HepG2 (cell line): Measurements from ENCODE around the gene SEC16A. TPM values are rescaled to one million over a fixed set of nuclear protein-coding genes. Genes with fewer than 3 reads are reported as not detected.

Experiments used
- CEBPG ChIP-seq: IDR thresholded peaks from 2 replicates; pipeline ENCODE4 v1.6.1; 2016
- DNMT1 ChIP-seq: sonication (generic); formaldehyde crosslinking; IDR thresholded peaks from 2 replicates; pipeline ENCODE4 v1.5.1; 2020; ENCODE audit warnings: mild to moderate bottlenecking, missing genetic modification reagents
- FOXC1 ChIP-seq: sonication (generic); formaldehyde crosslinking; IDR thresholded peaks from 2 replicates; pipeline ENCODE4 v1.8.0; 2022; ENCODE audit warnings: mild to moderate bottlenecking, missing genetic modification reagents, borderline replicate concordance
- HNF1B ChIP-seq: sonication (generic); formaldehyde crosslinking; IDR thresholded peaks from 2 replicates; pipeline ENCODE4 v1.5.1; 2020; ENCODE audit warnings: mild to moderate bottlenecking, moderate library complexity, missing genetic modification reagents
- HOXA7 ChIP-seq: sonication (generic); formaldehyde crosslinking; IDR thresholded peaks from 2 replicates; pipeline ENCODE4 v1.8.1; 2022; ENCODE audit warnings: mild to moderate bottlenecking, missing genetic modification reagents, moderate library complexity
- HOXA9 ChIP-seq: sonication (generic); formaldehyde crosslinking; IDR thresholded peaks from 2 replicates; pipeline ENCODE4 v1.8.1; 2022; ENCODE audit warnings: missing genetic modification reagents, mild to moderate bottlenecking, moderate library complexity, borderline replicate concordance
- KAT2B ChIP-seq: fragments of 150-350 bp; IDR thresholded peaks from 2 replicates; pipeline ENCODE4 v1.6.1; 2014; ENCODE audit warnings: low read depth, low read length, borderline replicate concordance
- KDM2A ChIP-seq: sonication (generic); formaldehyde crosslinking; IDR thresholded peaks from 2 replicates; pipeline ENCODE4 v1.4.0; 2020; ENCODE audit warnings: low read depth, missing genetic modification reagents, borderline replicate concordance
- MAFK ChIP-seq, 2 experiments: IDR thresholded peaks in 1 of 2; conservative IDR thresholded peaks in 1 of 2; 2 replicates each; pipeline ENCODE4 v1.6.1; 2011; ENCODE audit warnings: improper control_type of control experiment in 2 of 2, low read length in 2 of 2
- MAX ChIP-seq: IDR thresholded peaks from 2 replicates; pipeline ENCODE4 v1.6.1; 2012; ENCODE audit warnings: inconsistent platforms
- NFYB ChIP-seq: sonication (generic); formaldehyde crosslinking; IDR thresholded peaks from 2 replicates; pipeline ENCODE4 v1.4.0; 2020; ENCODE audit warnings: missing genetic modification reagents
- TEAD3 ChIP-seq: optimal IDR thresholded peaks from 2 replicates; pipeline ENCODE3; 2016; ENCODE audit warnings: borderline replicate concordance
- ZBTB26 ChIP-seq: IDR thresholded peaks from 2 replicates; pipeline ENCODE4 v1.6.1; 2016; ENCODE audit warnings: missing compliant biosample characterization, missing genetic modification reagents, borderline replicate concordance
- ZBTB42 ChIP-seq: sonication (generic); formaldehyde crosslinking; IDR thresholded peaks from 2 replicates; pipeline ENCODE4 v1.5.0; 2020; ENCODE audit warnings: mild to moderate bottlenecking, missing genetic modification reagents
- ZFP41 ChIP-seq: sonication (generic); formaldehyde crosslinking; IDR thresholded peaks from 2 replicates; pipeline ENCODE4 v1.4.0; 2020; ENCODE audit warnings: mild to moderate bottlenecking, missing genetic modification reagents, borderline replicate concordance
- ZKSCAN1 ChIP-seq: fragments of 150-350 bp; IDR thresholded peaks from 2 replicates; pipeline ENCODE4 v1.6.1; 2014; ENCODE audit warnings: low read length
- ZNF256 ChIP-seq: sonication (generic); formaldehyde crosslinking; conservative IDR thresholded peaks from 2 replicates; pipeline ENCODE4 v1.4.0; 2020; ENCODE audit warnings: missing genetic modification reagents
- ZNF326 ChIP-seq: sonication (generic); formaldehyde crosslinking; IDR thresholded peaks from 2 replicates; pipeline ENCODE4 v1.4.0; 2020; ENCODE audit warnings: missing genetic modification reagents, borderline replicate concordance
- polyA plus RNA-seq, 8 experiments: library from polyadenylated mRNA; depleted of rRNA in 3 of 8; stranded (reverse) in 7 of 8; unstranded in 1 of 8; fragments of >200 nt; fragmentation: Illumina TruSeq in 4 of 8; extraction: Trizol in 4 of 8; gene quantifications; 2 replicates each; pipeline versions ENCODE4 v1.2.1 to v1.2.3, GENCODE V29; 2011 to 2016; ENCODE audit warnings: low read depth in 4 of 8, missing spikeins in 1 of 8, mixed read lengths in 1 of 8; ENCODE audit not compliant: insufficient read depth in 1 of 8
- total RNA-seq, 5 experiments: library from RNA; depleted of rRNA; stranded (reverse); fragments of >200 nt; fragmentation: Illumina TruSeq; extraction: Trizol; gene quantifications; 2 replicates each; pipeline ENCODE4 v1.2.3, GENCODE V29; 2016; ENCODE audit warnings: low read depth in 1 of 5
- TF ChIP-seq, protein P1 (sequence below): sonication (generic); formaldehyde crosslinking; IDR thresholded peaks from 2 replicates; pipeline ENCODE4 v1.5.0; 2020; ENCODE audit warnings: mild to moderate bottlenecking, missing genetic modification reagents
- TF ChIP-seq, protein P2 (sequence below): sonication (generic); formaldehyde crosslinking; IDR thresholded peaks from 2 replicates; pipeline ENCODE4 v1.5.0; 2020; ENCODE audit warnings: missing genetic modification reagents
- TF ChIP-seq, protein P3 (sequence below): sonication (generic); formaldehyde crosslinking; IDR thresholded peaks from 2 replicates; pipeline ENCODE4 v1.4.0; 2020; ENCODE audit warnings: mild to moderate bottlenecking, missing genetic modification reagents

SEC16A gene
- total and polyA plus RNA-seq, 2 of the 13 experiments (the other 11 are each of a cell fraction or from before 2014, with no cell fraction given): 15.9 to 18.9 TPM

GRCh38 chr9:136483589-136484152 lies 831 bp upstream of the SEC16A start (continued):
- TF ChIP-seq, protein P1, sequence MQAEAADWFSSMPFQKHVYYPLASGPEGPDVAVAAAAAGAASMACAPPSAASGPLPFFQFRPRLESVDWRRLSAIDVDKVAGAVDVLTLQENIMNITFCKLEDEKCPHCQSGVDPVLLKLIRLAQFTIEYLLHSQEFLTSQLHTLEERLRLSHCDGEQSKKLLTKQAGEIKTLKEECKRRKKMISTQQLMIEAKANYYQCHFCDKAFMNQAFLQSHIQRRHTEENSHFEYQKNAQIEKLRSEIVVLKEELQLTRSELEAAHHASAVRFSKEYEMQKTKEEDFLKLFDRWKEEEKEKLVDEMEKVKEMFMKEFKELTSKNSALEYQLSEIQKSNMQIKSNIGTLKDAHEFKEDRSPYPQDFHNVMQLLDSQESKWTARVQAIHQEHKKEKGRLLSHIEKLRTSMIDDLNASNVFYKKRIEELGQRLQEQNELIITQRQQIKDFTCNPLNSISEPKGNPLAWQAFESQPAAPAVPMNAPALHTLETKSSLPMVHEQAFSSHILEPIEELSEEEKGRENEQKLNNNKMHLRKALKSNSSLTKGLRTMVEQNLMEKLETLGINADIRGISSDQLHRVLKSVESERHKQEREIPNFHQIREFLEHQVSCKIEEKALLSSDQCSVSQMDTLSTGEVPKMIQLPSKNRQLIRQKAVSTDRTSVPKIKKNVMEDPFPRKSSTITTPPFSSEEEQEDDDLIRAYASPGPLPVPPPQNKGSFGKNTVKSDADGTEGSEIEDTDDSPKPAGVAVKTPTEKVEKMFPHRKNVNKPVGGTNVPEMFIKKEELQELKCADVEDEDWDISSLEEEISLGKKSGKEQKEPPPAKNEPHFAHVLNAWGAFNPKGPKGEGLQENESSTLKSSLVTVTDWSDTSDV (CRISPR knock-in tag): peak; percentile 88; the same call in 1 of the 2 replicates
- TF ChIP-seq ZNF256 (CRISPR knock-in tag): no peak
- TF ChIP-seq MAFK (conservative IDR thresholded peaks at IDR 0.05 in 1 of 2, IDR thresholded peaks at IDR 0.05 in 1 of 2; ENCODE audit: low read length in 2 of 2): no peak
- TF ChIP-seq ZBTB26: 0 out of 2 replicates have a peak, but pooled peaks have one; percentile 49
- peak; percentile 54 for TF ChIP-seq TEAD3 (CRISPR knock-in tag)
- TF ChIP-seq KAT2B: no peak
- TF ChIP-seq DNMT1 (CRISPR knock-in tag): no peak
- peak; percentile 58; the same call in 1 of the 2 replicates for TF ChIP-seq FOXC1 (CRISPR knock-in tag)
- no peak for TF ChIP-seq ZKSCAN1
- 0 out of 2 replicates have a peak, but pooled peaks have one; percentile 63 for TF ChIP-seq HNF1B (CRISPR knock-in tag)
- peak; percentile 16; the same call in 1 of the 2 replicates for TF ChIP-seq KDM2A (CRISPR knock-in tag)
- no peak for TF ChIP-seq ZFP41
- TF ChIP-seq ZNF326 (CRISPR knock-in tag): no peak
- TF ChIP-seq NFYB (CRISPR knock-in tag): no peak
- TF ChIP-seq HOXA9 (CRISPR knock-in tag): no peak
- no peak for TF ChIP-seq HOXA7 (CRISPR knock-in tag)
- TF ChIP-seq ZBTB42 (CRISPR knock-in tag): 0 out of 2 replicates have a peak, but pooled peaks have one; percentile 72
- no peak for TF ChIP-seq CEBPG (CRISPR knock-in tag)
- TF ChIP-seq, protein P2, sequence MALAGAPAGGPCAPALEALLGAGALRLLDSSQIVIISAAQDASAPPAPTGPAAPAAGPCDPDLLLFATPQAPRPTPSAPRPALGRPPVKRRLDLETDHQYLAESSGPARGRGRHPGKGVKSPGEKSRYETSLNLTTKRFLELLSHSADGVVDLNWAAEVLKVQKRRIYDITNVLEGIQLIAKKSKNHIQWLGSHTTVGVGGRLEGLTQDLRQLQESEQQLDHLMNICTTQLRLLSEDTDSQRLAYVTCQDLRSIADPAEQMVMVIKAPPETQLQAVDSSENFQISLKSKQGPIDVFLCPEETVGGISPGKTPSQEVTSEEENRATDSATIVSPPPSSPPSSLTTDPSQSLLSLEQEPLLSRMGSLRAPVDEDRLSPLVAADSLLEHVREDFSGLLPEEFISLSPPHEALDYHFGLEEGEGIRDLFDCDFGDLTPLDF (CRISPR knock-in tag): no peak
- TF ChIP-seq, protein P3, sequence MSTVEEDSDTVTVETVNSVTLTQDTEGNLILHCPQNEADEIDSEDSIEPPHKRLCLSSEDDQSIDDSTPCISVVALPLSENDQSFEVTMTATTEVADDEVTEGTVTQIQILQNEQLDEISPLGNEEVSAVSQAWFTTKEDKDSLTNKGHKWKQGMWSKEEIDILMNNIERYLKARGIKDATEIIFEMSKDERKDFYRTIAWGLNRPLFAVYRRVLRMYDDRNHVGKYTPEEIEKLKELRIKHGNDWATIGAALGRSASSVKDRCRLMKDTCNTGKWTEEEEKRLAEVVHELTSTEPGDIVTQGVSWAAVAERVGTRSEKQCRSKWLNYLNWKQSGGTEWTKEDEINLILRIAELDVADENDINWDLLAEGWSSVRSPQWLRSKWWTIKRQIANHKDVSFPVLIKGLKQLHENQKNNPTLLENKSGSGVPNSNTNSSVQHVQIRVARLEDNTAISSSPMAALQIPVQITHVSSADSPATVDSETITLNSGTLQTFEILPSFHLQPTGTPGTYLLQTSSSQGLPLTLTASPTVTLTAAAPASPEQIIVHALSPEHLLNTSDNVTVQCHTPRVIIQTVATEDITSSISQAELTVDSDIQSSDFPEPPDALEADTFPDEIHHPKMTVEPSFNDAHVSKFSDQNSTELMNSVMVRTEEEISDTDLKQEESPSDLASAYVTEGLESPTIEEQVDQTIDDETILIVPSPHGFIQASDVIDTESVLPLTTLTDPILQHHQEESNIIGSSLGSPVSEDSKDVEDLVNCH (CRISPR knock-in tag): no peak
- TF ChIP-seq MAX: peak; percentile 64
